GM20000 (cell line): ENCODE results near the gene PLCH1.
A peak's percentile ranks its signal among the peaks of the same experiment; 100 is the strongest.

Source experiments
- DNase-seq: peaks from one replicate; pipeline ENCODE4 v3.0.0; 2012; ENCODE audit warnings: low spot score
- TF ChIP-seq, protein P1 (sequence below): IDR thresholded peaks from 2 replicates; pipeline ENCODE4 v1.5.1; 2012; ENCODE audit warnings: mild to moderate bottlenecking, control low read depth; ENCODE audit errors: extremely low read depth, missing control alignments

The PLCH1 gene

DNA sequence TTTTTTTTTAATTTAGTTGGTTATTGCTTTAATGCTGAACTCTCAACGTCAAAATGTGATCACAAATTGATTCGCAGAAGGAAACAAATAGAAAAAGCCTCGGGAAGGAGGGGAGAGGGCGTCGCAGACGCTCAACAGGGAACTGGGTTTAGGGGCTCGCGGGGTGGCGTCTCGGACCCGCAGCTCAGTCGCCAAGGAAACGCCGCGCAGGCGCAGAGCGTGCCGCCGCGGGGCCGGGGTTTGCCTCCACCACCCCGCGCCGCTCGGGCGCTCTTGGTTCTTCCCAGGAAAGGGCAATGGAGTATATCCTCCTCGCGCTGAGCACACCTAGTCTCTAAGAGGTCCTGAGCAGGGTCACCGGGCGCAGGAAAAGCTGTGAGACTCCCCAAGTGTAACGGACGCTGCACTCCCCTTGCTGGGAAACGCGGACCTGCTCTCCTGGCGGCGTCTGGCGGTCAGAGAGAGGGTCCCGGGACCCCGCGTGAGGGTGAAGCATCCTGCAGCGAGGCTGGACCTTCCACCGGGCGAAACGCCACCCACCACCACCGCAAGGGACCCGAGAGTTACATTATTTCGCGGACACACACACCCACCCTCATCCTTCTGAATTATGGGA is 753 bp downstream of the PLCH1 start:
- TF ChIP-seq, protein P1, sequence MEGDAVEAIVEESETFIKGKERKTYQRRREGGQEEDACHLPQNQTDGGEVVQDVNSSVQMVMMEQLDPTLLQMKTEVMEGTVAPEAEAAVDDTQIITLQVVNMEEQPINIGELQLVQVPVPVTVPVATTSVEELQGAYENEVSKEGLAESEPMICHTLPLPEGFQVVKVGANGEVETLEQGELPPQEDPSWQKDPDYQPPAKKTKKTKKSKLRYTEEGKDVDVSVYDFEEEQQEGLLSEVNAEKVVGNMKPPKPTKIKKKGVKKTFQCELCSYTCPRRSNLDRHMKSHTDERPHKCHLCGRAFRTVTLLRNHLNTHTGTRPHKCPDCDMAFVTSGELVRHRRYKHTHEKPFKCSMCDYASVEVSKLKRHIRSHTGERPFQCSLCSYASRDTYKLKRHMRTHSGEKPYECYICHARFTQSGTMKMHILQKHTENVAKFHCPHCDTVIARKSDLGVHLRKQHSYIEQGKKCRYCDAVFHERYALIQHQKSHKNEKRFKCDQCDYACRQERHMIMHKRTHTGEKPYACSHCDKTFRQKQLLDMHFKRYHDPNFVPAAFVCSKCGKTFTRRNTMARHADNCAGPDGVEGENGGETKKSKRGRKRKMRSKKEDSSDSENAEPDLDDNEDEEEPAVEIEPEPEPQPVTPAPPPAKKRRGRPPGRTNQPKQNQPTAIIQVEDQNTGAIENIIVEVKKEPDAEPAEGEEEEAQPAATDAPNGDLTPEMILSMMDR, result no peak
- DNase-seq, result peak; percentile 57

DNA sequence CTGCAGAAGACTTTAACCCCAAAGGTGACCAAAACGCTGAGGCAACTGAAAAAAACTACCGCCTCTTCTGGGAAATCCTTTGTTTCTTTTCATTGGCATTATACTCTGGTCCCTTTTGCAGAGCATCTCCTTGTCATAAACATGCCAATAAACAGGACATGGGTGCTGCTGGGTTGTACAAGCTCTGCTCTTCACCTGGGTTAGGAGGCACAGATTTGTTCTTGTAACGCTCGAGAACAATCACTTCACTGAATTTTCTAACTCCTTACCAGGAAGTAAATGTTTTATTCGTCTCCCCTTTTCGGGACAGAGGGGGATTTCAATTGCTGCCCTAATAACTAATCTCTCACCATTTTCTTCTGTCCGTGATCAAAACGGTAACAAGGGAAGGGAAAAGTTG is 1.3 kb downstream of the PLCH1 start:
- TF ChIP-seq, protein P1, result no peak
- DNase-seq, result peak; percentile 30

DNA sequence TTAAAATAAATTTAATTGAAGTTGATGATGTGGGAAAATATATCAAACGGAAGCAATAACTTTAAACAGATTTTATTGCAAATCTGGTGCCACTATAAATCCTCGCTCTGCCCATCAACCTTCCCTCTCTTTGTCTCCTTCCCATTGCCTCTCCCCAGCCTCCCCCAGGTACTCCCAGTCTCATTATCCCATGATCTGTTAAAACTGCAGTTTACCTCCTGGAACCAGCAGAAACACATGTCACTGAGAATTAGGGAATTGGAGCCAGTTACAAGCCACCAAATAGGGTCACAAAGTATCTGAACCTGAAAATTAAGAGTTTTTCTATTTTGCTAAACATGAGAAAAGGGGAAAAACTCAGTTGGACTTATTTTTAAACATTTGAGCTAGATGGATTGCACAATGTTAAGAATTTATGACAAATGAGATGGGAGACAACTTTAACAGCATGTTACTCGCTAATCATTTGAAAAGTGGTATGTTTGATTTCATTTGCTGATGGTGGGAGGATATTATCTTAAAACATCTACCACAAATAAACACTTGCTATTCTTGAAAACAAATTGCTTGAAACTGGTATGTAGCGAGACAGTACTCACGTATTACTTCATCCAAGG is 2.4 kb downstream of the PLCH1 start:
- DNase-seq, result no peak
- TF ChIP-seq, protein P1, result no peak

GRCh38 chr3:155741603-155742002 is 3.3 kb downstream of the PLCH1 start:
- TF ChIP-seq, protein P1, result no peak

GRCh38 chr3:155741101-155741500 is 3.8 kb downstream of the PLCH1 start:
- TF ChIP-seq, protein P1, result no peak
- DNase-seq, result no peak

More at GRCh38 chr3:155741603-155742002, 3.3 kb downstream of the PLCH1 start:
- no peak for DNase-seq

DNA sequence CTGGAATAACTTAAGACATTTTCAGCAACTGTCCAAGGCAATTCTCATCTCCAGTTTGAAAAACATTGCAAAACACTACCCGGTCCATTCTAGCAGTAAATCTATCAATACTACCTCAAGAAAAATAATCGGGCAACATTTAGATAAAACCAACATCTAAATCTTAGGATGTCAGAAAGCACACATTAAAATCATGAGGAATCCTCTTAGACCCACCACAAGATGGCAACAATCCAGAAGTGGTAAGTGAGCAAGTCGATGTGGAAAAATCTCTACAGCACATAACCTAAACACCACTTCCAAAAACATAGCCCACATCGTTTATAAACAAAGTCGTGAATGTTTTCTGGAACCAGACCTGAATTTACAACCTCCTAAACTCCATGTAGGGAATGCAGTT is 5.7 kb downstream of the PLCH1 start:
- TF ChIP-seq, protein P1, result no peak
- DNase-seq, result no peak

DNA sequence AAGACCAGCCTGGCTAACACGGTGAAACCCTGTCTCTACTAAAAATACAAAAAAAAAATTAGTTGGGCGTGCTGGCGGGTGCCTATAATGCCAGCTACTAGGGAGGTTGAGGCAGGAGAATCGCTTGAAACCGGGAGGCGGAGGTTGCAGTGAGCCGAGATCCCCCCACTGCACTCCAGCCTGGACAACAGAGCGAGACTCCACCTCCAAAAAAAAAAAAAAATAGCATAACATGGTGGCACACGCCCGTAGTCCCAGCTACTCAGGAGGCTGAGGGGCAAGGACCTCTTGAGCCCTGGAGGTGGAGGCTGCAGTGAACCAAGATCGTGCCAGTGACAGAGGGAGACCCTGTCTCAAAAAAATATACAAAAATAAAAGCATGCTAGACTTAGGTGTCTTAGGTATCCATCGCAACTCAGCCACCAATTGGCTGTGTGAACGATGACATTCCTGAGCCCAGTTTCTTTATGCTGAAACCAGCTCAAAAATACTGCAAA is 6.2 kb downstream of the PLCH1 start:
- TF ChIP-seq, protein P1, result no peak
- no peak for DNase-seq
